Measurements from ENCODE around the gene SUGP1. TPM values are rescaled to one million over a fixed set of nuclear protein-coding genes. Genes with fewer than 3 reads are reported as not detected.
"Not testable (repeated sequence)": the region's sequence is repeated elsewhere in the genome, so short reads cannot be mapped to it uniquely, and the experiment has no call there.

Gene SUGP1
- total RNA-seq, 1 donor from 2014 or later: 20.1 TPM

DNA sequence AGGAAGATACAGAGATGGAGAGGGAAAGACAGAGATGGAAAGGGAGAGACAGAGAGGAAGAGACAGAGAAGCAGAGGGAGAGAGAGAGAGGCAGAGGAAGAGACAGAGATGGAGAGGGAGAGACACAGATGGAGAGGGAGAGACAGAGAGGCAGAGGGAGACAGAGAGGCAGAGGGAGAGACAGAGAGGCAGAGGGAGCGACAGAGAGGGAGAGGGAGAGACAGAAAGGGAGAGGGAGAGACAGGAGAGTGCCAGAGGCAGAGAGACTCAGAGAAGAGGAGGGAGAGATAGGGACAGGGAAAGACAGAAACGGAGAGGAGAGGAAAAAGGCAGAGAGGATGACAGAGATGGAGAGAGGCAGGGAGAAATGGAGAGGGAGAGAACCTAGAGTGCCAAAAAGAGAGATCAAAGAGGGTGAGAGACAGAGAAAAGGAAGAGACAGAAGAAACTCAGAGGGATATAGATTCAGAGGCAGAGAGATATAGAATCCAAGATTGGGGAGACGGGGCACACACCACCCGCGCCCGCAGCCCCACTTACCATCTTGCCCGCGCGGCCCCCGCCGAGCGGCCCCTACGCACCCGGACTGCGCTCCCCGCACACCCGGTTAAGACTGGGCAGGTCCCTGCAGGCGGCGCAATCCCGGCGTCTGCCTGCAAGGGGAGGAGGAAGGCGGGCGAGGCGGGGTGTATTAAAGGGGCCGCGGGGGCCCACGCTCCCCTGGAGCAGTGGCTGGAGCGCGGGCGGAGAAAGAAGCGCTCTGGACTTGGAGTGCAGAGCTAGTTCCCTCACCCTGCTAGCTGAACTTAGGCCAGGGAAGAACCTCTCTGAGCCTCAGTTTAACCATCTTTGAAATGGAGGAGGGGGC is 57.9 kb downstream of the SUGP1 start:
- no peak for DNase-seq

DNA sequence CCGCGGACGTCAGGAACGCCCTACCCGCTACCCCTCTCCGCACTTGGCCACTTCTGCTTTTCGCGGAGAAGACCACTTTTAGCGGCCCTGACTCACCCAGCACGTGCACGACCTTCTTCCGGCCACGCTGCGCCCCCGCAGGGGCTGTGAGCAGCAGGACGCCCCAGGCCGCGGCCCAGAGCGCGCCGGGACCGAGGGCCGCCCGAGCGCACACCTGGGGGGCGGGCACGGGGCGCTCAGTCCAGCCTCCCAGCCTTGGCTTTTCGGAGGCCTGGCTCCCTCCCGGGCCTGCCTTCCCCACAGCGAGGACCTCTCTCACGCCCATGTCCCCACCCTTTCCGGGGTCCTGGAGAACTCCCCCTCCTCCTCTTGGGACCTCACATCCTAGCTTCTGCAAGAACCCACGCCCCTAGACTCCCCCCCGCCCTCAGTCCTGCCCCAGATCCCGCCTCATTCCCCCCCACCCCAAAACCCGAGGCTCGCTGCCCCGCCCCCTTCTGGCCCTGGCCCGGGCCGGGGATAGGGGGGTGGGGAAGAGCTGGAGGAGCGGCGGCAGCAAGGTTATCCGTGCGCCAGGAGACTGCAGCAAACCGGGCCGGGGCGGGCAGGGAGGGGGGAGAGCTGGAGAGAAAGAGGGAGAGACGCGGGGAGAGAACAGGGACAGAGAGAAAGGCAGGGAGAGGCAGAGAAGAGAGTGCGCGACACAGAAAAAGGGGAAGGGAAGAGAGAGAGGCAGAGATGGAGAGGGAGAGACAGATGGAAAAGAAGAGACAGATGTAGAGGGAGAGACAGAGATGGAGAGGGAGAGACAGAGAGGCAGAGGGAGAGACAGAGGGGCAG is 58.7 kb downstream of the SUGP1 start:
- DNase-seq: no peak

DNA sequence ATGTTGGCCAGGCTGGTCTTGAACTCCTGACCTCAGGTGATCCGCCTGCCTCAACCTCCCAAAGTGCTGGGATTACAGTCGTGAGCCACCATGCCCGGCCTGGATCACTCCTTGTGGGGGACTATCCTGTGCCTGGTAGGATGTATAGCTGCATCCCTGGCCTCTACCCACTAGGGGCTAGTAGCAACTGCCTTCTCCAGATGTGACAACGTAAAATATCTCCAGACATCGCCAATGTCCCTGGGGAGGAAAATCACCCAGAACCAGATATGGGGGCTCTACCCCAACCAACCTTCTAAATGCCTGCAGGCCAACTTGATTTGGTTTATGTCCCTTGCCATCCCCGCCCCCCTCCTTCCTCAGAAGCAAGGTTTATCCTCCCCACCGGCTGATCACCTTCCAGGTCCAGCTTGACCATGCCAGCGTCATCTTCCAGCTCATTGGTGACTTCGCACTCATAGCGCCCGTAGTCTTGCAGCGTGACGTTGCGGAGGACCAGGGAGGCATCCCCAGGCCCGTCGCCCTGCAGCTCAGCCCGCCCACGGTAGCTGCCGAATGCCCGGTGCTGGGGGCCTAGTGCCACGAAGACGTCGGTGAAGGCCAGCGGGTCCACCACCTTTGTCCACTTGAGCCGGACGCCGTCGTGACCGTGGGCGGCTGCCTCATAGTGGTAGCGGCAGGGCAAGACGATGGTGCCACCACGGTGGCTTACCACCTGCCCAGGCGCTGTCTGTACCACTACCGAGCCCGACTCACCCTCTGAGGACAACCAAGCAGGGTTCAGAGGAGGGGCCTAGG is 59.7 kb downstream of the SUGP1 start:
- DNase-seq: no peak

DNA sequence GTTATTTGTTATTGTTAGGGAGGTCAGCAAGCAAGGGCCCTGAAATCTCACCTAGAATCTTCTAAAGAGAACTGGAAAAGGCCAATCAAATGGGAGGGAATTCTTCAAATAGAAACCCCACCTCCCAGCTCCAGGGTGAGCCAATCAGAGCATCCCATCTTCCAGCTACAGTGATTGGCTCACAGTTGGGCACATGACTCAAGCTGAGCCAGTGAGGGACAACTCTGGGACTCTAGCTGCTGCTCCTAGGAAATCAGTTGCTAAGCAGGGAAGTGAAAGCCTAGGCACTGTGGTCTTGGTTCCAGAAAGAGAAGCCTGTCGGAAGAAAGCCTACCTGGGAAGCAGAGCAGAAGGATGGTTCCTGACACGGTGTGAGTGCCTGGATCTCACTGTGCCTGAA is 60.6 kb downstream of the SUGP1 start:
- peak; percentile 42 for DNase-seq

DNA sequence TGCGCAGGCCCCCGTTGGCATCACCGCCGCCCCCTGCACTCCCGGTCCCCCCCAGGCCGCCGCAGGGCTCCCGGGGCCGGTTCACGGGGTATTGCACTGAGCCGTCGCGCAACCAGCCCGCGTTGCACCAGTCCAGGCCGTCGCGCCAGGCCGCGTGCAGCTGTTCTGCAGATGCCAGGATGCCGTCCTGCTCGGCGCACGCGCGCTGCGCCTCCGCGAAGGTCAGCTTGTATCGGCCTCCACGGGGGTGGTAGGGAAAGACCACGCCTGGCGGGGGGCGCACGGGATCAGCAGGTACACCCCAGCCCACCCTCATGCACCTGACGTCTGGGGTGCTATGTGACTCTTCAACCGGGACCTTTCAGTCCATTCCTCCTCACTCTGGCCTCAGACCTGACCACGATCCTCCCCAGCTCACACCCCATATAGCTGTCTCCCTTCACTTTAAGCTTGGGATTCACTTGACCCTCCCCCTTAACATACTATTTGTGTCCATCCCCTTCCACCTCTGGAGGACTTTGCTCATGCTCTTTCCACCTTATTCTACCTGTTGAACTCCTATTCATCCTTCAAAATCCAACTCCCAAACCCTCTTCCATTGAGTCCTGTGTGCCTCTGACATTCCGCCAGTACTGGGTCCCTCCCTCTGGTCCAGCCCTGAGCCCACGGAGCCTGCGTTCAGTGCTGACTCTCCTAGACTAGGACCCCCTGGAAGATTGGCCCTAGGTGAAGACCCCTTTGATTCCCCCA is 61.5 kb downstream of the SUGP1 start:
- DNase-seq: no peak

DNA sequence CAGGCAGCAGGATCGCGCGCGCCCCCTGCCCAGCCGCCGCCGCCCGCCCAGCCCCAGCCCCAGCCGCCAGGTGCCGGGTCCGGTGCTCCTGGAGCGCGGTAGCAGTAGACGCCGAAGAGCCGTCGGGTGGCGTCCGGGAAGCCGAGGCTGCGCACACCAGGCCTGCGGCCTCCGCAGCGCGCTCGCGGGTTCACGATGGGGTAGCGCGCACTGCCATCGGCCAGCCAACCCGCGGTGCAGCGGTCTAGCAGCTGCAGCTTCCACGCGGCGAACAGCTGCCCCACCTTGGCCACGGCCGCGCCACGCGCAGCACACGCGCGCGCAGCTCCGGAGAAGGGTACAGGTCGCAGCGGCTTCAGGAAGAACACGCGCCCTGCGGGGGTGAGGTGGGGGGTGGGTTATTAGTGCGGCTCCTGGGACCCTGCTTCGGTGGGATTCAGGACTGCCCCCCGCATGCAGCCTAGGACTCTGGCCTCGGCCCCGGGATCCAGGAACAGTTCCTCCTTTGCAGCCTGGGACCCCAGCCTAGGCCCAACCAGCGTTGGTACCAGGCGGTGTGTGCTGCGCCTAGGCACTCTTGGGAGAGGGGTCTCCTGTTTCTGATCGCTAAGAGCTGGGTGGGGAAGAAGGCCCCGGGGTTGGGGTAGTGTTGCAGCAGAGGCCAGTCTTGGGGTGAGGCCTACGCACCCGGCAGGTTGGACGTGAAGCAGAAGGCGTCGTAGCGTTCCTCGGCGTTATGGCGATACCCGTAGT is 62.3 kb downstream of the SUGP1 start:
- no peak for DNase-seq

DNA sequence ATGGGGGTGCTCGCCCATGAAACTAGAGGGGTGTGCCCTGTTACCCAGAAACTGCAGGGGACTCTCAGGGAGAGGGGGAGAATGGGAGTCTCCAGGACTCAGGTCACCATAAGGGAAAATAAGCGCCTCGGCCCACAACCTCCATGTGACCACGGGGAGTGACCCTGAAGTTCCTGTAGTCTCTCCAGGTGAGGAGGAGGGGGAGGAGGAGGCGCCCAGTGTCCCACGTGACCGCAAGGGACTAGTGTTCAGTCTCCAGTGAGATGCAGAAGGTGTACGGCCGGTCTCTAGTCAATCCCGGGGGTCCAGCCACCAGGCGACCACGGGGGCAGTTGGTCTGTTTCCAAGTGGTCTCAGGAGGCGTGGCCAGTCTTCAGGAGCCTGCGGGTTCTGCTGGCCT is 63.2 kb downstream of the SUGP1 start:
- no peak for DNase-seq

DNA sequence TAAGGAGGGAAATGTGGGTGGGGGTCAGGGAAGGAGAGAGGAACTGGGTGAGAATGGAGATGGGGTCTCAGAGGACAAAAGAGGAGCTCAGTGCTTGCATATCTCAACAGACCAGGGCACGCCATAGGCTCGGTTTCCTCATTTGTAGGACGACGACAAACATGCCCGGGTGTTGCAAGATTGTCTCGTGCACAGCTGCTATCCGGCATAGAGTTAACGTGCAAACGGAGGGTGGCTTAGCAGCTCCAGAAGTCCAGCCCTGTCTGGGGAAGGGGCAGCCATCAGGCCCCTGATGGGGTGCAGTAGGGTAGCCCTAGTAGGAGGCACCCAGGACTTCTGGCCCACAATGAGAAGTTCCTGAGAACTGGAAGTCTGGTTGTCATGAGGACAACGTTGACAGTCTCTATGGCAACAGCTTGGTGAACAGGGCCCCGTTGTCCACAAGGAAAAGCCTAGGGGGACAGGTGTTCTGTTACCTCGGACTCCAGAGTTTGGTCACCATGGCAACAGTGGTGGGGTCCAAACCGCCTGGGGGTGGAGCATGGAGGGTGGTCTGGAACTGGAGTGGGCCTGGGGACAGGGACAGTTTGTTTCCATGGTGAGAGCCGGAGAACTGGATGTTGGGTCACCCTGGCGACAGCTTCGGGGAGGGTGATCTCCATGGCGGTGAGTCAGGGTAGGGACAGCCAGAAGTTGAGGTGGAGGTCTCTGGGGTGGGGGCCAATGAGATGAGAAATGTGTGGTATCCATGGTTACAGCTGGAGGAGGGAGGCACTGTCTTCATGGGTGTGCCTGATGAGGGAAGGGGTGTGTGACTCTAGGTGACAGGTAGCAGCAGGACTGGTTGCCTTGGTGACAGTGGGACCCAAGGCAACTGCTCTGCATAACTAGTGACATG is 64.0 kb downstream of the SUGP1 start:
- DNase-seq: no peak

DNA sequence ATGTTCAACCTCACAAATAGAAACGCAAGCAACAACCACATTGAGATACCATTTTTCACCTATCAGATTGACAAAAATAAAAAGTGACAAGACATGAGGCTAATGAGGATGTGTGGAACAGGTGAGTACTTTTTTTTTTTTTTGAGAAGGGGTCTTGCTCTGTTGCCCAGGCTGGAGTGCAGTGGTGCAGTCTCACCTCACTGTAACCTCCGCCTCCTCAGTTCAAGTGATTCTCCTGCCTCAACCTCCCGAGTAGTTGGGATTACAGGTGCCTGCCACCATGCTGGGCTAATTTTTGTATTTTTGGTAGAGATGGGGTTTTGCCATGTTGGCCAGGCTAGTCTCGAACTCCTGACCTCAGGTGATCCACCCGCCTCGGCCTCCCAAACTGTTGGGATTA is 66.9 kb downstream of the SUGP1 start:
- DNase-seq: not testable (repeated sequence)

DNA sequence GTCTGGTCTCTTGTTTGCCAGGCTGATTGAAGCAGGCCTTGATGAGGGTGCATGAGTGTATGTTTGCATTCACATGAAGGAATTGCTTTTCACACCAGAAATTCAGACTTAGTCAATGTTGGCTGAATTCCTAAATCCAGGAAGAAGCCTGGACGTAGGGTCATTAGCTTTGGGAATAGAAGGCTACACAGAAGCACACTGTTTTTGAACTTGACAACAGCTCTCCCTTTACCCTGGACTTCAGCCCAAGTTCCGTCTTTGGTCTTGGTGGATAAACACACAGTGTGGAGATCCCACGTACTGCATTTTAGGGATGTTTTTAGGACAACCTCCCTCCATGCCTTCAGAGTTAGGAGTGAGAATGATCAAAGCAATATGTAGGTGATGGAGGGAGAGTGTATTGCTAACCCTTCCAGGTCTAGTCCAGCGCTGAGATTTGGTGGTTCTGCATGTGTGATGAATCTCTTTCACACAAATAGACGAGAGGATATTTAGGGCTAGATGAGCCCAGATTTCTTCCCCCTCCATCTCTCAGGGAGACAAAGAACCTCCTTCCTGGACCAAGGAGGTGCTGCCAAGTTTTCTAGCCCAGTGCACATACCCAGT is 70.0 kb downstream of the SUGP1 start:
- DNase-seq: no peak

DNA sequence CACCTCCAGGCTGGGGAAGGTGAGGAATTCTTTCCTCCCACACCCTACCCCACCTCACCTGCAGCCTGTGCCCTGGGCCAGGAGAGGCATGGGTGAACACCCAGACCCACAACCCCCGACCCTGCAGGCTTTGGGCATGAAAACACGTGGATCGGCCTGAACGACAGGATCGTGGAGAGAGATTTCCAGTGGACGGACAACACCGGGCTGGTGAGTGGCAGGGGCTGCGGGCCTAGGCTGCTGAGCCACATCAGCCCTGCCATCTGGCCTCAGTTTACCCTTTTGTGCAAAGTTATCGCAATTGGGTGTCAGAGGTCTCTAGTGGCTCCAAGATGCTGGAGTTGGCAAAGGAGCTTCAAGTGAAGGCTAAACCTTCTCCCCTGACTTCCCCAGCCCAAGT is 79.8 kb downstream of the SUGP1 start:
- no peak for DNase-seq

DNA sequence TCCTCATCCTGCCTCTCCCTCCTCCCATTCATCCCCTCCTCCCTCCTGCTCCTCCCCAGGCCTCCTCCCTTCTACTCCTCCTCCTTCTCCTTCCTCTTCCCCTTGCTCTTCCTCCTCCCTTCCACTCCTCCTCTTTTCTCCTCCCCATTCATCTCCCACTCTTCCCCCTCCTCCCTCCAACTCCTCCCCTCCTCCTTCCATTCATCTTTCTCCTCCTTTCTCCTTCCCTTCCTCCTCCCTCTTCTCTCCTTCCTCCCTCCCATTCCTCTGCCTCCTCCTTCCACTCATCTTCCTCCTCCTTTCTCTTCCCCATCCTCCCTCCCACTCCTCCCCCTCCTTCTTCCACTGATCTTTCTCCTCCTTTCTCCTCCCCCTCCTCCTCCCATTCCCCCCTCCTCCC is 80.6 kb downstream of the SUGP1 start:
- no peak for DNase-seq

DNA sequence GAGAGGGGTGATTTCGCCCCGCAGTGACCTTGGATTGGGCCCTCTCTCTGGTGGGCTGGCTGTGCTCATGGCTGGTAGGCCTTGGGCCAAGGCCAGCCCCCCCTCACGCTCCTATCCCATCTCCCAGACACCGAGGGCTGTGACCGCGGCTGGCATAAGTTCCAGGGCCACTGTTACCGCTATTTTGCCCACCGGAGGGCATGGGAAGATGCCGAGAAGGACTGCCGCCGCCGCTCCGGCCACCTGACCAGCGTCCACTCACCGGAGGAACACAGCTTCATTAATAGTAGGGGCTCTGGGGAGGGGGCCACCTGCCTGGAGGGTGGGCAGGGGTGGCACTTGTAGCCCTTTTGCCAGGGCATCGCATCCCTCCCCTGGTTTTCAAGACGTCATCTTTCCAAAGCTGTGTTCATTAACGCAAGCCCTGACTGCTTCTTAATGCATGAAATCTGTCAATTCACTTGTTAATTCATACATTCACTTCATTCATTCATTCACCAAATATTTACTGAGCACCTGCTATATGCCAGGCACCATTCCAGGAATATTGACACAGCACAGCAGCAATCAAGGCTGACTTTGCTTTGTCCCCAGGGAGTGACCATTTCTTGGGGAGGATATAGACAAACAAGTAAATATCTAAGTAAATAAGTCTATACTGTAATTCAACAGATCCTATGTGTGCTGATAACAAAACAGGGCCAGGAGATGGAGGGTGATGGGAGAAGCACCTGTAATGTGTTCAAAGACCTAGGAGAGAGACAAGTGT is 82.0 kb downstream of the SUGP1 start:
- no peak for DNase-seq

DNA sequence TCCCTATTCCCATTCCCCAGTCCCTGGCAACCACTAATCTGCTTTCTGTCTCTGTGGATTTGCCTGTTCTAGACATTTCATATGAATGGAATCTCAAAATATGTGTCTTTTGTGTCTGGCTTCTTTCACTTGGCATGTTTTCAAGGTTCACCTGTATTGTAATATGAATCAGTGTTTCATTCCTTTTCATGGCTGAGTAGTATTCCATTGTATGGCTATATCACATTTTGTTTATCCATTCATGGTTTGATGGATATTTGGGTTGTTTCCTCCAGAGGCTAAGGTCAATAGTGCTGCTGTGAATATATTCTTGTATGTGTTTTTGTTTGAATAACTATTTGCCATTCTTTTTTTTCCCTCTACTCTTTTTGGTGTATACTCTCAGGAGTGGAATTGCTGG is 84.1 kb downstream of the SUGP1 start:
- DNase-seq: no peak

DNA sequence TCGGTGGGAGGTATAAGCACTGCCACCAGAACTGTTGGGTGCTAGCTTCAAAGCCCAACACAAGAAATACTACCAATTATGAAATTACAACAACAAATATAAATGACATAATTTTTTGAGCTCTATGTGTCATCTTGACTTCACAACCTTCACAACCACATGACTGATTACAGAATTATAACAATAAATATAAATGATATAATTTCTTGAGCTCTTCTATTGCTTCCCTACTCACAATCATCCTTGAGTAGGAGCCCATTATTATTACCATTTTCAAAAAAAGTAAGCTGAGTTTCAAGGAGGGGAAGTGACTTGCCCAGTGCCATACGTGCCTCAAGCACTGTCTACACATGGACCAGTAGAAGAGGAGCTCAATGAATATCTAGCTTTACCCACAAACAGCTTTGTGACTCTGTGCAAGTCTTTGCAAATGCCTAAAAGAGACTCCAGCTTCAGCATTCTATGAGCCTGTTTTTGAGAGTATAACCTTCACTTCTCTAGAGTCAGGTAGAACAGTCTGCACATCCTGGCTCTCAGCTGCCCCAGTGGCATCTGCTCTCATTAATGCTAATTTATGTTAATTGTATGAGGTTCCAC is 86.0 kb downstream of the SUGP1 start:
- DNase-seq: no peak

DNA sequence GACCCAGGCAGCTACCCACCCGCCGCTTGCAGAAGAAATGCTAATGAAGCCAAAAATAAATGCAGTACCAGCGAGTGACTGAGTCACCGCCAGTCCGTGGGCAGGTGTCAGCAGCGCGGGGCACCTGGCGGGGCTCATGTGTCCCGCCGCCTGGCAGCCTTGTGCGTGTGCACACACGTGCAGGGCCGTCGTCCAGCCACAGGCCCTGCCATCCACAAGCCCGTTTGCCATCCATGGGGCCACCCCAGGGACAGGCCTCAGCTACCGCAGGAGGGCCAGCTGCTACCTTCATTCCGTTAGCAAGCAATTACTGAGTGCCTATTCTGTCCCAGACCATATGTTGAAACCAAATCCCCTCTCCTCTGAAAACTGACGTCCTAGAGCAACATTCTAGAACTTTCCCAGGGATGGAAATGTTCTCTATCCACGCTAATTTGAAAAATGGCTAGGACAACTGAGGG is 88.0 kb downstream of the SUGP1 start:
- no peak for DNase-seq

DNA sequence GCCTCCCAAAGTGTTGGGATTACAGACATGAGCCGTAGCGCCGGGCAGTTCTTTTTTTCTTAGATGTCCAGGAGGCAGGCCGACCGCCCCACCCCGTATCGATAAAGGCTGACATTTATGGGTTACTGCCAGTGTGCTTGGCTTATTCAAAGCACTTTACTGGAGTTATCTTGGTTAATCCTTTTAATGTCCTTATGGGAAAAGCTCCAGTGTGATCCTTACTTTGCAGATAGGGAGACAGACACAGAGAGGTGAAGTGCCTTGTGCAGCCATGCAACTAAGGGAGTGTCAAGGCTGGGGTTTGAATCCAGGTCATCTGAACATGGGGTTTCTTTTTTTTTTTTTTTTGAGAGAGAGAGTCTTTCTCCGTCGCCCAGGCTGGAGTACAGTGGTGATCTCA is 89.3 kb downstream of the SUGP1 start:
- no peak for DNase-seq

DNA sequence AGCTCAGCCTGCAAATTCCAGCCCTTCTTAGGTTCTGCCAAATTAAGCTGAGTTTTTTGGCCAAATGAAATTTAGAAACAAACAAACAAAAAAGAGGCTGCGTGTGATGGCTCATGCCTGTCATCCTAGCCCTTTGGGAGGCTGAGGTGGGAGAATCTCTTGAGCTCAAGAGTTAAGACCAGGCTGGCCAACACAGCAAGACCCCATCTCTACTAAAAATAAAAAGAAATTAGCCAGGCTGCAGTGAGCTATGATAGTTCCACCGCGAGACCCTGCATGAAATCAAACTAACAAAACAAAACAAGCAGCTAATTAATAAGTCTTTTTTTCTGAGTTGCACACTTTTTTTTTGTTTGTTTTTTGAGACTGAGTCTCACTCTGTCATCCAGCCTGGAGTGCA is 90.6 kb downstream of the SUGP1 start:
- no peak for DNase-seq

DNA sequence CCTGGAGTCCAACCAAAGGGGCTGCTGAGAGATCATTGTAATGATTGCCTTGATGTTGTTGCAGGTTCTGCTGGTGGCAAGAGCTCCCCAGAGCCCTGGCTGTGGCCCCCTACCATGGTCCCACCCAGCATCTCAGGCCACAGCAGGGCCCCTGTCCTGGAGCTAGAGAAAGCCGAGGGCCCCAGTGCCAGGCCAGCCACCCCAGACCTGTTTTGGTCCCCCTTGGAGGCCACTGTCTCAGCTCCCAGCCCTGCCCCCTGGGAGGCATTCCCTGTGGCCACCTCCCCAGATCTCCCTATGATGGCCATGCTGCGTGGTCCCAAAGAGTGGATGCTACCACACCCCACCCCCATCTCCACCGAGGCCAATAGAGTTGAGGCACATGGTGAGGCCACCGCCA is 93.1 kb downstream of the SUGP1 start:
- DNase-seq: no peak

Data from dermis blood vessel endothelial cell (primary cell).